Trophoblast cell (in vitro differentiated cells and primary cell): ENCODE results near the gene METTL5.

Experiments used
- DNase-seq, 2 donors: peaks; one replicate each; pipeline ENCODE4 v3.0.0-alpha.2; 2016
- H2AFZ ChIP-seq: 2 replicates; pipeline ENCODE4 v1.6.1; 2013; ENCODE audit warnings: low read length, moderate library complexity, mild to moderate bottlenecking; ENCODE audit not compliant: insufficient read depth, poor library complexity
- H2AK5ac ChIP-seq: 2 replicates; pipeline ENCODE4 v1.6.1; 2013; ENCODE audit warnings: mild to moderate bottlenecking, low read length
- H2BK120ac ChIP-seq: 2 replicates; pipeline ENCODE4 v1.6.1; 2013; ENCODE audit warnings: low read length, mild to moderate bottlenecking, moderate library complexity; ENCODE audit not compliant: insufficient read depth, poor library complexity
- H2BK12ac ChIP-seq: 2 replicates; pipeline ENCODE4 v1.6.1; 2013; ENCODE audit warnings: mild to moderate bottlenecking, low read length, moderate library complexity
- H2BK5ac ChIP-seq: 2 replicates; pipeline ENCODE4 v1.6.1; 2013; ENCODE audit warnings: low read length, low read depth, moderate library complexity, mild to moderate bottlenecking; ENCODE audit not compliant: poor library complexity
- H3K14ac ChIP-seq: 2 replicates; pipeline ENCODE4 v1.6.1; 2013; ENCODE audit warnings: mild to moderate bottlenecking, low read length
- H3K18ac ChIP-seq: 2 replicates; pipeline ENCODE4 v1.6.1; 2013; ENCODE audit warnings: mild to moderate bottlenecking, low read length
- H3K23ac ChIP-seq: 2 replicates; pipeline ENCODE4 v1.6.1; 2013; ENCODE audit warnings: low read length
- H3K27ac ChIP-seq: 2 replicates; pipeline ENCODE4 v1.5.1; 2013; ENCODE audit warnings: low read depth, mild to moderate bottlenecking, inconsistent platforms, low read length, moderate library complexity
- H3K27me3 ChIP-seq: 2 replicates; pipeline ENCODE4 v1.6.1; 2013; ENCODE audit warnings: inconsistent platforms, mild to moderate bottlenecking, low read length, moderate library complexity; ENCODE audit not compliant: insufficient read depth
- H3K36me3 ChIP-seq, 2 experiments: 1 replicate in 1 of 2; 2 replicates in 1 of 2; pipeline ENCODE4 v1.6.1; 2013; ENCODE audit warnings: low read length in 2 of 2, mild to moderate bottlenecking in 2 of 2, moderate library complexity in 1 of 2; ENCODE audit not compliant: insufficient read depth in 2 of 2, control insufficient read depth in 1 of 2
- H3K4ac ChIP-seq: 2 replicates; pipeline ENCODE4 v1.6.1; 2013; ENCODE audit warnings: low read depth, mild to moderate bottlenecking, low read length, moderate library complexity
- H3K4me1 ChIP-seq, 2 experiments: 1 replicate in 1 of 2; 2 replicates in 1 of 2; pipeline ENCODE4 v1.6.1; 2013; ENCODE audit warnings: low read length in 2 of 2, mild to moderate bottlenecking in 2 of 2, moderate library complexity in 1 of 2; ENCODE audit not compliant: insufficient read depth in 2 of 2, control insufficient read depth in 1 of 2
- H3K4me2 ChIP-seq: 2 replicates; pipeline ENCODE4 v1.6.1; 2013; ENCODE audit warnings: inconsistent platforms, mild to moderate bottlenecking, low read length, moderate library complexity
- H3K4me3 ChIP-seq: 2 replicates; pipeline ENCODE4 v1.5.1; 2013; ENCODE audit warnings: mild to moderate bottlenecking, low read depth, low read length, inconsistent platforms
- H3K79me1 ChIP-seq: one replicate; pipeline ENCODE4 v1.6.1; 2013; ENCODE audit warnings: low read length
- H3K79me2 ChIP-seq: 2 replicates; pipeline ENCODE4 v1.6.1; 2013; ENCODE audit warnings: low read length, mild to moderate bottlenecking; ENCODE audit not compliant: control insufficient read depth, insufficient read depth, poor library complexity
- H3K9ac ChIP-seq: 2 replicates; pipeline ENCODE4 v1.6.1; 2013; ENCODE audit warnings: mild to moderate bottlenecking, low read length
- H3K9me3 ChIP-seq: 2 replicates; pipeline ENCODE4 v1.6.1; 2013; ENCODE audit warnings: low read depth, mild to moderate bottlenecking, control low read depth, inconsistent platforms, low read length; ENCODE audit not compliant: insufficient read depth
- H4K12ac ChIP-seq: 2 replicates; pipeline ENCODE4 v1.6.1; 2013; ENCODE audit warnings: low read depth, mild to moderate bottlenecking, low read length, moderate library complexity
- H4K8ac ChIP-seq: 2 replicates; pipeline ENCODE4 v1.6.1; 2013; ENCODE audit warnings: low read depth, mild to moderate bottlenecking, low read length, moderate library complexity
- H4K91ac ChIP-seq: one replicate; pipeline ENCODE4 v1.6.1; 2013; ENCODE audit warnings: low read depth, mild to moderate bottlenecking, low read length, moderate library complexity
- WGBS: extraction: QIAGEN DNeasy Blood & Tissue Kit; methylation state at CpG from one replicate; pipeline ENCODE4 v1.1.7; 2013; ENCODE audit warnings: missing lambda C conversion rate; ENCODE audit not compliant: insufficient read length, insufficient coverage; ENCODE audit errors: extremely low coverage; 5-methylcytosine and 5-hydroxymethylcytosine counted together

Gene METTL5

GRCh38 chr2:169797601-169798000 lies 27.1 kb downstream of the METTL5 start:
- H4K12ac ChIP-seq, result no peak overlapping the region
- WGBS, result no CpG with 5 or more reads among the region's 5 CpGs
- no peak overlapping the region for H3K9ac ChIP-seq
- H3K79me1 ChIP-seq, result peaks cover 6% of the 10 kb centered on the region
- peak overlapping the region; percentile 54 for H4K8ac ChIP-seq
- H3K23ac ChIP-seq, result no peak overlapping the region
- no peaks in the 10 kb centered on the region for H3K4me1 ChIP-seq
- no peak overlapping the region for H2BK12ac ChIP-seq
- no peaks in the 10 kb centered on the region for H3K27me3 ChIP-seq
- no peak overlapping the region for H3K27ac ChIP-seq
- H4K91ac ChIP-seq, result no peak overlapping the region
- H2AFZ ChIP-seq, result no peak overlapping the region
- no peak overlapping the region for H3K14ac ChIP-seq
- peaks cover 4 to 7% of the 10 kb centered on the region in 2 experiments for H3K36me3 ChIP-seq
- no peak overlapping the region for H2AK5ac ChIP-seq
- no peak overlapping the region for H3K4me2 ChIP-seq
- no peak overlapping the region for H3K18ac ChIP-seq
- H3K4me3 ChIP-seq, result no peak overlapping the region
- no peak overlapping the region for H3K4ac ChIP-seq
- peaks cover 2% of the 10 kb centered on the region for H3K9me3 ChIP-seq
- H2BK120ac ChIP-seq, result no peak overlapping the region
- peaks cover 5% of the 10 kb centered on the region for H3K79me2 ChIP-seq
- no peak for DNase-seq
- no peak overlapping the region for H2BK5ac ChIP-seq

- Histone ChIP-seq H3K4me2 (no peak overlapping the region), H3K27ac (no peak overlapping the region), H3K79me1 (peaks cover 6% of the 10 kb centered on the region), H3K4ac (no peak overlapping the region), H3K36me3 (peaks cover 0 to under 1% of the 10 kb centered on the region in 2 experiments), H3K79me2 (peaks cover 5% of the 10 kb centered on the region), H3K4me1 (no peaks in the 10 kb centered on the region), H3K18ac (no peak overlapping the region), H3K4me3 (no peak overlapping the region), H4K12ac (no peak overlapping the region), H4K91ac (no peak overlapping the region), H3K23ac (no peak overlapping the region), H3K27me3 (no peaks in the 10 kb centered on the region), H3K14ac (no peak overlapping the region), H2BK5ac (no peak overlapping the region), H3K9me3 (peaks cover 2% of the 10 kb centered on the region), H4K8ac (no peak overlapping the region), H2BK120ac (no peak overlapping the region), H2AFZ (no peak overlapping the region), H3K9ac (no peak overlapping the region), H2AK5ac (no peak overlapping the region), H2BK12ac (no peak overlapping the region)
- no CpG with 5 or more reads among the region's 6 CpGs for WGBS
- no peak for DNase-seq
These were observed 28.3 kb downstream of the METTL5 start for GRCh38 chr2:169796441-169796840.

- Histone ChIP-seq H2BK5ac (no peak overlapping the region), H3K27ac (no peak overlapping the region)
These were observed 29.5 kb downstream of the METTL5 start for GRCh38 chr2:169795181-169795580.

GRCh38 chr2:169790581-169790980 lies 34.1 kb downstream of the METTL5 start:
- no peaks in the 10 kb centered on the region for H3K27me3 ChIP-seq
- H2AK5ac ChIP-seq, result no peak overlapping the region
- no peak overlapping the region for H4K8ac ChIP-seq
- H3K79me2 ChIP-seq, result no peaks in the 10 kb centered on the region
- H3K23ac ChIP-seq, result no peak overlapping the region
- H3K79me1 ChIP-seq, result no peaks in the 10 kb centered on the region
- no peak overlapping the region for H3K14ac ChIP-seq
- no peaks in the 10 kb centered on the region for H3K4me1 ChIP-seq
- no peaks in the 10 kb centered on the region for H3K36me3 ChIP-seq
- no peak overlapping the region for H4K12ac ChIP-seq
- WGBS, result no CpG with 5 or more reads among the region's 5 CpGs
- H3K4ac ChIP-seq, result no peak overlapping the region
- no peak overlapping the region for H3K18ac ChIP-seq
- no peaks in the 10 kb centered on the region for H3K9me3 ChIP-seq
- DNase-seq, result no peak
- H4K91ac ChIP-seq, result no peak overlapping the region
- H3K4me2 ChIP-seq, result no peak overlapping the region
- H3K27ac ChIP-seq, result no peak overlapping the region
- H2BK12ac ChIP-seq, result no peak overlapping the region
- H3K9ac ChIP-seq, result no peak overlapping the region
- no peak overlapping the region for H3K4me3 ChIP-seq
- no peak overlapping the region for H2BK120ac ChIP-seq
- no peak overlapping the region for H2AFZ ChIP-seq
- H2BK5ac ChIP-seq, result no peak overlapping the region

More at GRCh38 chr2:169795181-169795580, 29.5 kb downstream of the METTL5 start:
- no peak overlapping the region for H3K23ac ChIP-seq
- no peak overlapping the region for H3K9ac ChIP-seq
- DNase-seq, result no peak
- no peaks in the 10 kb centered on the region for H3K27me3 ChIP-seq
- no peak overlapping the region for H2AFZ ChIP-seq
- no peak overlapping the region for H3K14ac ChIP-seq
- no peak overlapping the region for H2AK5ac ChIP-seq
- peaks cover 2% of the 10 kb centered on the region for H3K9me3 ChIP-seq
- no peak overlapping the region for H4K8ac ChIP-seq
- H3K4me3 ChIP-seq, result no peak overlapping the region
- H4K12ac ChIP-seq, result no peak overlapping the region
- H3K18ac ChIP-seq, result no peak overlapping the region
- no peak overlapping the region for H2BK120ac ChIP-seq
- H3K79me1 ChIP-seq, result peaks cover 6% of the 10 kb centered on the region
- no peak overlapping the region for H3K4ac ChIP-seq
- no peaks in the 10 kb centered on the region for H3K36me3 ChIP-seq
- no peak overlapping the region for H4K91ac ChIP-seq
- peaks cover 5% of the 10 kb centered on the region for H3K79me2 ChIP-seq
- no CpG with 5 or more reads among the region's 2 CpGs for WGBS
- H3K4me2 ChIP-seq, result no peak overlapping the region
- no peak overlapping the region for H2BK12ac ChIP-seq
- no peaks in the 10 kb centered on the region for H3K4me1 ChIP-seq
